GM19455 (cell line): ENCODE results near the gene KIT.

Experiments used
- ATAC-seq: cut with Tn5 transposase; IDR thresholded peaks from one replicate; pipeline ENCODE4 v1.9.1; 2021; ENCODE audit not compliant: unreplicated experiment

The KIT gene

GRCh38 chr4:54743562-54743961 lies 85.8 kb downstream of the KIT start:
- ATAC-seq = no peak

GRCh38 chr4:54744487-54744886 lies 86.7 kb downstream of the KIT start:
- ATAC-seq = no peak

- no peak for ATAC-seq
Observed at GRCh38 chr4:54745031-54745770, 87.4 kb downstream of the KIT start.

GRCh38 chr4:54746218-54746617 lies 88.5 kb downstream of the KIT start:
- no peak for ATAC-seq

GRCh38 chr4:54750341-54750740 lies 92.6 kb downstream of the KIT start:
- no peak for ATAC-seq

- ATAC-seq = no peak
Observed at GRCh38 chr4:54754394-54754793, 96.6 kb downstream of the KIT start.

GRCh38 chr4:54764476-54764875 lies 106.7 kb downstream of the KIT start:
- no peak for ATAC-seq

- no peak for ATAC-seq
Observed at GRCh38 chr4:54767376-54767775, 109.6 kb downstream of the KIT start.

GRCh38 chr4:54773022-54773421 lies 115.3 kb downstream of the KIT start:
- ATAC-seq = no peak

- no peak for ATAC-seq
Observed at GRCh38 chr4:54779036-54779435, 121.3 kb downstream of the KIT start.

GRCh38 chr4:54779476-54780148 lies 121.9 kb downstream of the KIT start:
- ATAC-seq = no peak

- ATAC-seq = no peak
Observed at GRCh38 chr4:54780149-54780495, 122.4 kb downstream of the KIT start.

- no peak for ATAC-seq
Observed at GRCh38 chr4:54781756-54782155, 124.0 kb downstream of the KIT start.

GRCh38 chr4:54783402-54784110 lies 125.8 kb downstream of the KIT start:
- no peak for ATAC-seq

- no peak for ATAC-seq
Observed at GRCh38 chr4:54784161-54784671, 126.5 kb downstream of the KIT start.
